PC-3 (cell line): ENCODE results near the gene ZNF346.

Experiments
- EZH2phosphoT487 ChIP-seq: fragments of 300-600 bp; sonication (generic); IDR thresholded peaks from 2 replicates; pipeline ENCODE4 v1.6.1; 2018; ENCODE audit warnings: mild to moderate bottlenecking, antibody characterized with exemption, low read length, borderline replicate concordance
- TF ChIP-seq, protein P1 (sequence below): fragments of 300-600 bp; sonication (generic); conservative IDR thresholded peaks from 2 replicates; pipeline ENCODE4 v1.5.1; 2017; ENCODE audit warnings: antibody characterized with exemption, low read depth, mild to moderate bottlenecking, low read length

GRCh38 chr5:177100714-177101121 lies 78.2 kb downstream of the ZNF346 start:
- TF ChIP-seq, protein P1, sequence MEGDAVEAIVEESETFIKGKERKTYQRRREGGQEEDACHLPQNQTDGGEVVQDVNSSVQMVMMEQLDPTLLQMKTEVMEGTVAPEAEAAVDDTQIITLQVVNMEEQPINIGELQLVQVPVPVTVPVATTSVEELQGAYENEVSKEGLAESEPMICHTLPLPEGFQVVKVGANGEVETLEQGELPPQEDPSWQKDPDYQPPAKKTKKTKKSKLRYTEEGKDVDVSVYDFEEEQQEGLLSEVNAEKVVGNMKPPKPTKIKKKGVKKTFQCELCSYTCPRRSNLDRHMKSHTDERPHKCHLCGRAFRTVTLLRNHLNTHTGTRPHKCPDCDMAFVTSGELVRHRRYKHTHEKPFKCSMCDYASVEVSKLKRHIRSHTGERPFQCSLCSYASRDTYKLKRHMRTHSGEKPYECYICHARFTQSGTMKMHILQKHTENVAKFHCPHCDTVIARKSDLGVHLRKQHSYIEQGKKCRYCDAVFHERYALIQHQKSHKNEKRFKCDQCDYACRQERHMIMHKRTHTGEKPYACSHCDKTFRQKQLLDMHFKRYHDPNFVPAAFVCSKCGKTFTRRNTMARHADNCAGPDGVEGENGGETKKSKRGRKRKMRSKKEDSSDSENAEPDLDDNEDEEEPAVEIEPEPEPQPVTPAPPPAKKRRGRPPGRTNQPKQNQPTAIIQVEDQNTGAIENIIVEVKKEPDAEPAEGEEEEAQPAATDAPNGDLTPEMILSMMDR, result no peak
- no peak for TF ChIP-seq EZH2phosphoT487
